ENCODE measurements around the gene TRRAP. TPM values are rescaled to one million over a fixed set of nuclear protein-coding genes. Genes with fewer than 3 reads are reported as not detected.

Gene TRRAP
- total RNA-seq, 1 experiment from 2014 or later, result 55.4 TPM

GRCh38 chr7:98934267-98934666 lies 55.9 kb downstream of the TRRAP start:
- H3K4me1 ChIP-seq, result no peaks in the 10 kb centered on the region
- H3K27me3 ChIP-seq (replicated peaks; ENCODE audit: control insufficient read depth, insufficient read depth, low read length), result no peaks in the 10 kb centered on the region
- no TSS peak for BruUV-seq (replicated peaks)
- no peaks in the 10 kb centered on the region for H3K9me3 ChIP-seq
- H3K27me3 Mint-ChIP-seq (ENCODE audit: insufficient read depth, unreplicated experiment), result no peaks in the 10 kb centered on the region
- no peaks in the 10 kb centered on the region for H3K9me3 Mint-ChIP-seq (ENCODE audit: unreplicated experiment)
- ChIA-PET CTCF (no interaction called here), POLR2A (no interaction called here)
- no peak for DNase-seq
- intact Hi-C loops (cut with micrococcal nuclease; ENCODE audit: unreplicated experiment), result no loop called here
- no peak overlapping the region for H3K4me3 Mint-ChIP-seq (ENCODE audit: unreplicated experiment)
- TF ChIP-seq CTCF (IDR thresholded peaks at IDR 0.05; ENCODE audit: insufficient read depth in 1 of 2, low read depth in 1 of 2, low read length in 1 of 2, severe bottlenecking in 1 of 2, unreplicated experiment in 1 of 2), result no peak
- H3K36me3 Mint-ChIP-seq (ENCODE audit: insufficient read depth, unreplicated experiment), result peaks cover 73% of the 10 kb centered on the region
- H3K27ac Mint-ChIP-seq (ENCODE audit: unreplicated experiment), result no peak overlapping the region
- H3K4me3 ChIP-seq (ENCODE audit: low read depth, low read length), result no peak overlapping the region
- H3K4me1 Mint-ChIP-seq (ENCODE audit: low read depth, unreplicated experiment), result no peaks in the 10 kb centered on the region
- peaks cover 5% of the 10 kb centered on the region; the same call in 1 of the 2 replicates for H3K36me3 ChIP-seq (ENCODE audit: control insufficient read depth, insufficient read depth, low read length)

DNA sequence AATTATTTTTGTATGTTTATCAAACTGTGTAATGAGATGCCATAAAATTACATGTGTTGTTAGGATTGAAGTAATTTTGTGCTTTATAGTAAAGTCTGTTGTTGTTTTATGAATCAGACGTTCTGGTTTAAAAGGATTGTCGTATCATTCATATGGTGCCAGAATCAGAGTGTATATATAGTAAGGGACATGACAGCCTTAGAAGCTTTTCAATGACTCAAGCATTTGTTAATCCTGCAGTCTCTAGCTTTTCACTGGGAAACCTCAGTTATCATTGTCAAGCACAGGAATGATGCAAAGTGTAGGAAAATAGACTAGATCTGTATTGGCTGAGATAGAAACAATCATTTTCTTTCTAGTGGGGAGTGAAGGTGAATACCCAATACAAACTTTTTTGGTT lies 57.5 kb downstream of the TRRAP start:
- POLR2A ChIA-PET, result no interaction called here
- no peak for TF ChIP-seq CTCF (IDR thresholded peaks at IDR 0.05; ENCODE audit: insufficient read depth in 1 of 2, low read depth in 1 of 2, low read length in 1 of 2, severe bottlenecking in 1 of 2, unreplicated experiment in 1 of 2)
- DNase-seq, result no peak
- H3K36me3 ChIP-seq (ENCODE audit: control insufficient read depth, insufficient read depth, low read length), result peaks cover 5% of the 10 kb centered on the region; the same call in 1 of the 2 replicates
- H3K27me3 Mint-ChIP-seq (ENCODE audit: insufficient read depth, unreplicated experiment), result no peaks in the 10 kb centered on the region
- no peaks in the 10 kb centered on the region for H3K4me1 ChIP-seq
- no peaks in the 10 kb centered on the region for H3K9me3 ChIP-seq
- intact Hi-C loops (cut with micrococcal nuclease; ENCODE audit: unreplicated experiment), result no loop called here
- CTCF ChIA-PET, result no interaction called here
- no TSS peak for BruUV-seq (replicated peaks)
- H3K4me3 ChIP-seq (ENCODE audit: low read depth, low read length), result no peak overlapping the region
- no peaks in the 10 kb centered on the region for H3K27me3 ChIP-seq (replicated peaks; ENCODE audit: control insufficient read depth, insufficient read depth, low read length)
- no peak overlapping the region for H3K27ac Mint-ChIP-seq (ENCODE audit: unreplicated experiment)
- no peaks in the 10 kb centered on the region for H3K4me1 Mint-ChIP-seq (ENCODE audit: low read depth, unreplicated experiment)
- H3K9me3 Mint-ChIP-seq (ENCODE audit: unreplicated experiment), result no peaks in the 10 kb centered on the region
- H3K36me3 Mint-ChIP-seq (ENCODE audit: insufficient read depth, unreplicated experiment), result peaks cover 69% of the 10 kb centered on the region
- H3K4me3 Mint-ChIP-seq (ENCODE audit: unreplicated experiment), result no peak overlapping the region

GRCh38 chr7:98943336-98943735 lies 65.0 kb downstream of the TRRAP start:
- no peaks in the 10 kb centered on the region for H3K4me1 Mint-ChIP-seq (ENCODE audit: low read depth, unreplicated experiment)
- H3K9me3 Mint-ChIP-seq (ENCODE audit: unreplicated experiment), result no peaks in the 10 kb centered on the region
- BruUV-seq (replicated peaks), result no TSS peak
- Histone ChIP-seq H3K4me3 (ENCODE audit: low read depth, low read length) (no peak overlapping the region), H3K9me3 (no peaks in the 10 kb centered on the region), H3K4me1 (no peaks in the 10 kb centered on the region), H3K27me3 (replicated peaks; ENCODE audit: control insufficient read depth, insufficient read depth, low read length) (no peaks in the 10 kb centered on the region), H3K36me3 (ENCODE audit: control insufficient read depth, insufficient read depth, low read length) (peaks cover 3% of the 10 kb centered on the region; the same call in 1 of the 2 replicates)
- ChIA-PET POLR2A (no interaction called here), CTCF (no interaction called here)
- H3K27me3 Mint-ChIP-seq (ENCODE audit: insufficient read depth, unreplicated experiment), result no peaks in the 10 kb centered on the region
- no peak overlapping the region for H3K27ac Mint-ChIP-seq (ENCODE audit: unreplicated experiment)
- H3K4me3 Mint-ChIP-seq (ENCODE audit: unreplicated experiment), result no peak overlapping the region
- intact Hi-C loops (cut with micrococcal nuclease; ENCODE audit: unreplicated experiment), result no loop called here
- DNase-seq, result no peak
- peaks cover 43% of the 10 kb centered on the region for H3K36me3 Mint-ChIP-seq (ENCODE audit: insufficient read depth, unreplicated experiment)
- no peak for TF ChIP-seq CTCF (IDR thresholded peaks at IDR 0.05; ENCODE audit: insufficient read depth in 1 of 2, low read depth in 1 of 2, low read length in 1 of 2, severe bottlenecking in 1 of 2, unreplicated experiment in 1 of 2)
